ENCODE results near the gene NOS1AP. TPM values are rescaled to one million over a fixed set of nuclear protein-coding genes. Genes with fewer than 3 reads are reported as not detected.

Gene NOS1AP
- total and polyA plus RNA-seq, 2 donors (not counting 3 experiments of a cell fraction or from before 2014, with no cell fraction given): 1.3 to 5.4 TPM

GRCh38 chr1:162206300-162206699 is 136.8 kb downstream of the NOS1AP start:
- Histone ChIP-seq H3K79me2 (ENCODE audit: control insufficient read depth, insufficient read depth, low read length) (no peaks in the 10 kb centered on the region), H3K36me3 (ENCODE audit: control insufficient read depth in 2 of 2, extremely low read depth in 1 of 2, insufficient read depth in 2 of 2, low read length in 2 of 2) (no peaks in the 10 kb centered on the region), H3K4me1 (ENCODE audit: control insufficient read depth, extremely low read depth, insufficient read depth, low read length) (peaks cover 1% of the 10 kb centered on the region), H3K4me3 (replicated peaks in 1 of 3; ENCODE audit: insufficient read depth in 1 of 3, low read depth in 1 of 3, low read length in 3 of 3) (no peak overlapping the region), H3K27ac (ENCODE audit: insufficient read depth, low read depth, low read length) (no peak overlapping the region), H3K9ac (replicated peaks; ENCODE audit: extremely low read depth, insufficient read depth, low read length) (no peak overlapping the region), H2AFZ (ENCODE audit: low read depth, low read length) (no peak overlapping the region), H3K4me2 (ENCODE audit: insufficient read depth, low read length) (no peak overlapping the region), H3K9me1 (replicated peaks; ENCODE audit: control insufficient read depth, extremely low read depth, insufficient read depth, low read length) (no peaks in the 10 kb centered on the region), H4K20me1 (replicated peaks; ENCODE audit: control insufficient read depth, extremely low read depth, insufficient read depth, low read length) (no peaks in the 10 kb centered on the region), H3K9me3 (replicated peaks; ENCODE audit: control insufficient read depth, insufficient read depth, low read length) (no peaks in the 10 kb centered on the region), H3K27me3 (ENCODE audit: control insufficient read depth in 2 of 2, insufficient read depth in 2 of 2, low read length in 2 of 2) (no peaks in the 10 kb centered on the region)
- no peak for FAIRE-seq
- ChIA-PET POLR2A (no interaction called here), CTCF (no interaction called here)
- TF ChIP-seq MAX (IDR thresholded peaks at IDR 0.05; ENCODE audit: insufficient read depth, insufficient read length) (no peak), JUN (IDR thresholded peaks at IDR 0.05; ENCODE audit: borderline replicate concordance, insufficient read depth, insufficient read length, low read depth) (no peak)
- intact Hi-C loops (cut with micrococcal nuclease): no loop called here
- dilution Hi-C loops (cut with MboI; ENCODE audit: extremely low pct_ligation_motif_present, low sequenced_read_pairs): no loop called here
- no peak for DNase-seq (ENCODE audit: low read depth, low spot score)
- BruUV-seq (replicated peaks): no TSS peak

GRCh38 chr1:162206749-162207635 is 137.5 kb downstream of the NOS1AP start:
- Histone ChIP-seq H3K27me3 (ENCODE audit: control insufficient read depth in 2 of 2, insufficient read depth in 2 of 2, low read length in 2 of 2) (no peaks in the 10 kb centered on the region), H3K27ac (ENCODE audit: insufficient read depth, low read depth, low read length) (no peak overlapping the region), H3K79me2 (ENCODE audit: control insufficient read depth, insufficient read depth, low read length) (no peaks in the 10 kb centered on the region), H3K4me1 (ENCODE audit: control insufficient read depth, extremely low read depth, insufficient read depth, low read length) (peaks cover 8% of the 10 kb centered on the region), H4K20me1 (replicated peaks; ENCODE audit: control insufficient read depth, extremely low read depth, insufficient read depth, low read length) (no peaks in the 10 kb centered on the region), H3K4me2 (ENCODE audit: insufficient read depth, low read length) (no peak overlapping the region), H2AFZ (ENCODE audit: low read depth, low read length) (no peak overlapping the region), H3K9me3 (replicated peaks; ENCODE audit: control insufficient read depth, insufficient read depth, low read length) (no peaks in the 10 kb centered on the region), H3K4me3 (replicated peaks in 1 of 3; ENCODE audit: insufficient read depth in 1 of 3, low read depth in 1 of 3, low read length in 3 of 3) (no peak overlapping the region), H3K9ac (replicated peaks; ENCODE audit: extremely low read depth, insufficient read depth, low read length) (no peak overlapping the region), H3K36me3 (ENCODE audit: control insufficient read depth in 2 of 2, extremely low read depth in 1 of 2, insufficient read depth in 2 of 2, low read length in 2 of 2) (no peaks in the 10 kb centered on the region), H3K9me1 (replicated peaks; ENCODE audit: control insufficient read depth, extremely low read depth, insufficient read depth, low read length) (no peaks in the 10 kb centered on the region)
- BruUV-seq (replicated peaks): no TSS peak
- intact Hi-C loops (cut with micrococcal nuclease): no loop called here
- ChIA-PET CTCF (no interaction called here), POLR2A (no interaction called here)
- TF ChIP-seq CTCF (IDR thresholded peaks at IDR 0.05; ENCODE audit: extremely low read depth in 1 of 2, insufficient read depth in 1 of 2, low read depth in 1 of 2, low read length in 2 of 2) (no peak), POLR2A (IDR thresholded peaks at IDR 0.05; ENCODE audit: low read depth, low read length) (no peak), MYC (IDR thresholded peaks at IDR 0.05; ENCODE audit: low read depth, low read length) (no peak), GATA2 (IDR thresholded peaks at IDR 0.05; ENCODE audit: insufficient read depth, insufficient read length, low read depth, low read length) (no peak), JUN (IDR thresholded peaks at IDR 0.05; ENCODE audit: borderline replicate concordance, insufficient read depth, insufficient read length, low read depth) (no peak), EZH2 (IDR thresholded peaks at IDR 0.05; ENCODE audit: borderline replicate concordance, low read depth, low read length, severe bottlenecking) (no peak), POLR2AphosphoS5 (IDR thresholded peaks at IDR 0.05; ENCODE audit: insufficient read depth, low read depth, low read length) (no peak), MAX (IDR thresholded peaks at IDR 0.05; ENCODE audit: insufficient read depth, insufficient read length) (no peak), FOS (IDR thresholded peaks at IDR 0.05; ENCODE audit: borderline replicate concordance, insufficient read depth, low read length) (no peak)
- dilution Hi-C loops (cut with MboI; ENCODE audit: extremely low pct_ligation_motif_present, low sequenced_read_pairs): no loop called here
- no peak for DNase-seq (ENCODE audit: low read depth, low spot score)
- no peak for FAIRE-seq
